GM10847 (cell line): ENCODE data around the gene MS4A12.

Experiments used
- POLR2A ChIP-seq: IDR thresholded peaks from 2 replicates; pipeline ENCODE4 v1.6.1; 2011; ENCODE audit not compliant: insufficient read length; ENCODE audit errors: extremely low read depth

The MS4A12 gene

GRCh38 chr11:60502221-60502775 lies 9.7 kb downstream of the MS4A12 start:
- no peak for TF ChIP-seq POLR2A

DNA sequence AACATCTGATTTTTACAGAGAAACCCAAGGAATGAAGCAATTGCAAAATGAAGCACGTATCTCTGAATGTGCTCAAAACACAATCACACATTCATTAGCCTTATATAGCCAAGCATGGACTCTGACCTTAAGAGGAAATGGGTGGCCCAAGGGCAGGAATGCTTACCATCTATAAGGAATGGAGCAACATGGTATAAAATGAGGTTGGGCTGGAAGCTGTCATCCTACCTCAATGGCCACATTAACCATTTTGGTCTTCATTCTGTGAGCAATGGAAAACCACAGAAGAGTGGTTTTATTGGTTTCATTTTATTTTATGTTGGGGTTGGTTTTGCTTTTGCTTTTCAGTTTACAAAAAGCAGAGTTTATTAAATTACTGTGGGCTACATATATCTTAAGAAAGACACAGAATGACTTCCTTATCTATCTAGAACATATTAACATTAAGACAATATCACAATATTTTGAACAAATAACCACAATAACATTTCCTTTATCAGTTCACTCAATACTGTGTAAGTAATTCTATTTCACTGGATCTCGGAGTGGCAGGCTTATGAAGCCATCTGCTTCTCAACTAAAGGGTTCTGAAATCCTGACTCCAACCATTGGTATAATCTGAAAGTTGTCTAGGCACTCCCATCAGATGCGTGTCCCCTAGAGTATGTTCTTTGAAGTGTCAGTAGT lies 11.8 kb downstream of the MS4A12 start:
- no peak for TF ChIP-seq POLR2A

DNA sequence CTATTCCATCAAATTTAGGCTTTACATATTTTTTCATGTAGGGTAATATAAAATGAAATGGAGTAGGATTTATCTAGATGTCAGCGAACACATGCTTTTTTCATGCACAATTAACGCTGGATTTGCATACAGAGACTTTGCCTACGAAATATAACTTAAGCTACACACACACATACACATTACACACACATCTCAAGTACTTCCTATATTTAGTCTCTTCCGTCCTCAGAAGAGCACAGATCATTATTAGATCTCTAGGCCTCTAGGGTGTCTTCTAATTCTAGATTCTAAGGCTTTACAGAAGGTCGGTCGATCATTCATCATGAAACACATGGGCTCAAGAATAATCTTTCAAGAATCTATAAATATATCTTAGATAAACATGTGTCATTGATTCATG lies 18.8 kb downstream of the MS4A12 start:
- TF ChIP-seq POLR2A: no peak

DNA sequence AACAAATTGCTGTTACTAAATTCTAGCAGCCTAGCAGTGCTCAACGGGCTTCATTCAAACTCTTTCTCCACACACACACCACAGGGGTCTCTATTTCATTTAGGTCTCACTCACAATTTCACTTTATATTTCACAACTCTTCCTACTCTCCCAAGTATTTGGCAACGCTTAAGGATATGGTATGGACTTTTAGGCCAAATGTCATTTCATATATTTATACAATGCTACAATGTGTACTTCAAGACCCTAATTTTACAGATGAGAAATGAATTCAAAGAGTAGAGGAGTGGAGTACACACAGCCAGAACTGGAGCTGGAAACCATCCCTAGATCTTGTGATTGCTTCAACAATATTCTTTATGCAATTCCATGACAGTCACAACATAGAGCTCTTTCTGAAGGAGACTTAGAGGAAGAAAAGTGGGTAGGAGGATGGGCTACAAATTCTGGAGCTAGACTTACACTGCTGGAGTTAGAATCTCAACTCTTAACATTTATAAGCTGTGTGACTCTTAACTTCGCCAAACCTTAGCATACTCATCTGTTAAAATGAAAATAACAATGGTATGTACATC lies 20.2 kb downstream of the MS4A12 start:
- TF ChIP-seq POLR2A: no peak

- no peak for TF ChIP-seq POLR2A
These were observed 21.2 kb downstream of the MS4A12 start for GRCh38 chr11:60513496-60514460.

DNA sequence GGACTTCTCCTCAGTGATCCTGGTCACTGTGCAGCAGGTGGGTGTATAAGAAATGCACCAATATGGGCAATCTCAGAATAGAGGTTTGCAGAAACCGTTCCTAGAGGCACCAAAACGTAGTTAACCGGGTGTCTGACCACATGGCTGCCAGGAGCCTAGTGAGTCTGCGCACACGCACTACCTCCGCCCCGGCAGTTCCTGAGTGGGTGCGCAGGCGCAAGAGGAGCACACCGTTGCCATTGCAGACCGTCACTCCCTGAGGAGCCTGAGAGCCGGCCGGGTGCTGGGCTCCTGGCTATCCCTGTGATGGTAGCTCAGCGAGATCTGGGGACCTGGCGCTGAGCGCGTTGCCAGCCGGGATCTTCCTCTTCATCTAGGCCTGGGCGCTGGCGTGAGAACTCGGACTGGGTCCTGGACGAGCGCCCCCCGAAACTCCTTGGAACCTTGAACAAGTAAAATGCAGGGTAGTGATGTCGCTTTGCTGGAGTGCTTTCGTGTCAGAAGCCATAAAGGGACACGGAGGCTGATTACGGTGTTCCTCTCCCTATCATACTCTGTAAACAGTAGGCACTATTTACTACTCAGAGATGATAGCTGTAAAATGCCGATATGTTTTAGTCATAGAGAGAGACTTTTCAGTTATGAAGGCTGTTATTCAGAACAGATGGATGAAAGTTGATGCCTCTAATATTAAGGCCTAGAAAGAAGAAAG lies 22.7 kb downstream of the MS4A12 start, which contains the start of gene MS4A13:
Gene MS4A13 (plus strand): TSS at position 249 of the 712 bp plus-strand sequence. CDS start 2,692 bp downstream, outside the sequence.
- TF ChIP-seq POLR2A: no peak

- TF ChIP-seq POLR2A: no peak
These were observed 35.9 kb downstream of the MS4A12 start for GRCh38 chr11:60528465-60528864.

GRCh38 chr11:60528934-60529333 lies 36.4 kb downstream of the MS4A12 start:
- no peak for TF ChIP-seq POLR2A

GRCh38 chr11:60530454-60531100 lies 38.0 kb downstream of the MS4A12 start:
- no peak for TF ChIP-seq POLR2A

- no peak for TF ChIP-seq POLR2A
These were observed 51.5 kb downstream of the MS4A12 start for GRCh38 chr11:60544077-60544476.
